GM19025 (cell line): ENCODE data around the gene RANGRF.
A peak's percentile ranks its signal among the peaks of the same experiment; 100 is the strongest.
"Not testable (repeated sequence)": the region's sequence is repeated elsewhere in the genome, so short reads cannot be mapped to it uniquely, and the experiment has no call there.

Experiments used
- ATAC-seq: cut with Tn5 transposase; IDR thresholded peaks from one replicate; pipeline ENCODE4 v1.9.1; 2021; ENCODE audit warnings: mild to moderate bottlenecking, low read depth, moderate library complexity; ENCODE audit not compliant: unreplicated experiment

Gene RANGRF, protein sequence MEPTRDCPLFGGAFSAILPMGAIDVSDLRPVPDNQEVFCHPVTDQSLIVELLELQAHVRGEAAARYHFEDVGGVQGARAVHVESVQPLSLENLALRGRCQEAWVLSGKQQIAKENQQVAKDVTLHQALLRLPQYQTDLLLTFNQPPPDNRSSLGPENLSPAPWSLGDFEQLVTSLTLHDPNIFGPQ

GRCh38 chr17:8288336-8289102 lies at the start of gene RANGRF:
RANGRF (plus strand) TSS chr17:8288670; CDS start chr17:8288789, 119 bp downstream.
- ATAC-seq = peak; percentile 80

GRCh38 chr17:8243827-8244226 lies 44.6 kb upstream of the RANGRF start:
- no peak for ATAC-seq

DNA sequence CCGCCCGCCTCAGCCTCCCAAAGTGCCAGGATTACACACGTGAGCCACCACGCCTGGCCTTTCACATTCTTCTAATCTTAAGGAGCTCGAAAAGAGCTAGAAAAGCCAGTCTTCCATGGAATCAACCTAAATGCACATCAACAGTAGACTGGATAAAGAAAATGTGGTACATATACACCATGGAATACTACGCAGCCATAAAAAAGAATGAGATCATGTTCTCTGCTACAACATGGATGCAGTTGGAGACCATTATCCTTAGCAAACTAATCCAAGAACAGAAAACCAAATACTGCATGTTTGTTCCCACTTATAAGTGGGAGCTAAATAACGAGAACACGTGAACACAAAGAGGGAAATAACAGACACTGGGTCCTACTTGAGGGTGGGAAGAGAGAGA lies 43.7 kb upstream of the RANGRF start:
- no peak for ATAC-seq

GRCh38 chr17:8248751-8249607 lies 39.5 kb upstream of the RANGRF start, which contains the start of gene PFAS:
PFAS (plus strand) TSS chr17:8249289; CDS start chr17:8253938, 4,649 bp downstream.
- peak; percentile 44 for ATAC-seq

DNA sequence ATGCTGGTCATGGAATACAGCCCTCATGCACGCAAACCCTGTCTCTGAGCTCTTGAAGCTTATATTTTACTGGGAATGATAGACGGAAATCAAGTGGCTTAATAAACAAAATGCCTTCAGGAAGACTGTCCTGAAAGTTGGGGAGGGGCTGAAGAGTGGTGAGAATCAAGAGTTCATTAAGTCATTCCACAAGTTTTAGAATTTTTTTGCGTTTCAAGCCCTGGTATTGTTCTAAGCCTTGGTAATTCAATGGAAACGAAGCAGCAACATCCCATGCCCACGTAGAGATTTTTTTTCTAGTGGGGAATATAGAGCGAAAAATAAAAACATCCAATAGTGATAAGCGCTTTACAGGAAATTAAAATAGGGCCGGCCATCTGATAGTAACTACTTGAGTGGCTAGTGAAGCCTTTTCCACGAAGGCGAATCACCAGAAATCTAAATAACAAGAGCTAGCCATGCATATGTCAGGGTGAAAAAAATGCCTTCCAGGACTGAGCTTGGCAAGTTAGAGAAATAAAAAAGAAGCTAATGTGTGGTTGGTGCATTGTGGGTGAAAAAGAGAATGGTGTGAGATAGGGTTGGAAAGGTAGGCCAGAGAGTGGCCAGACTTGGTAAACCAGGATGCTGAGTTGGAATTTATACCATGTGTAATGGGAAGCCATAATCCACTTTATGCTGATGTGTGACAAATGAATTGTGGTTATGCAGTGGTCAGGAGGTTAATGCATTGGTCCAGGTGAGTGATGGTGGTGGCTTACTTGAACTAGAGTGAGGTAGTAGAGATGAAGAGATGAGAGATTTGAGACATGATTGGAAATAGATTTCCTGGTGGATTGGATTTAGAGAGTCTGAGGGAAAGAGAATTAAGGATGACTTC lies 38.6 kb upstream of the RANGRF start:
- ATAC-seq = no peak

DNA sequence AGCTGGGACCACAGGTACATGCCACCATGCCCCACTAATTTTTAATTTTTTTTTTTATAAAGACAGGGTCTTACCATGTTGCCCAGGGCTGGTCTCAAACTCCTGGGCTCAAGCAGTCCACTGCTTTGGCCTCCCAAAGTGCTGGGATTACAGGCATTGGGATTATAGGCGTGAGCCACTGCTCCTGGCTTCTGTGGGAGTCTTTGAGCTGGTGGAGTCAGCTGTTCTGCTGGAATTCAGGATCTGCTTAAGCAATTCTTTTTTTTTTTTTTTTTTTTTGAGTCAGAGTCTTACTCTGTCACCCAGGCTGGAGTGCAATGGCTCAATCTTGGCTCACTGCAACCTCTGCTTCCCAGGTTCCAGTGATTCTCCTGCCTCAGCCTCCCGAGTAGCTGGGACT lies 37.1 kb upstream of the RANGRF start:
- ATAC-seq = not testable (repeated sequence)

DNA sequence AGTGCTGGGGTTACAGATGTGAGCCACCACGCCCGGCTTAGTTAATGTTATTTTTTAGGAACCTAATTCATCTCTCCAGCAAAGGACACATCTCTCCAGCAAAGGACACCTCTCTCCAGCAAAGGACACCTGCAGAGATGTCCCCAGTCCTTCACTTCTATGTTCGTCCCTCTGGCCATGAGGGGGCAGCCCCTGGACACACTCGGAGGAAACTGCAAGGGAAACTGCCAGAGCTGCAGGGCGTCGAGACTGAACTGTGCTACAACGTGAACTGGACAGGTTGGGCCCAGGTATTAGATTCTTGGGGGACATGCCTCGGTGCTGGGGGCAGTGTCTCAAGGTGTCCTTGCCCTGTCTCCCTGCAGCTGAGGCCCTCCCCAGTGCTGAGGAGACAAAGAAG lies 34.7 kb upstream of the RANGRF start:
- no peak for ATAC-seq

GRCh38 chr17:8254881-8255280 lies 33.6 kb upstream of the RANGRF start:
- ATAC-seq = no peak

DNA sequence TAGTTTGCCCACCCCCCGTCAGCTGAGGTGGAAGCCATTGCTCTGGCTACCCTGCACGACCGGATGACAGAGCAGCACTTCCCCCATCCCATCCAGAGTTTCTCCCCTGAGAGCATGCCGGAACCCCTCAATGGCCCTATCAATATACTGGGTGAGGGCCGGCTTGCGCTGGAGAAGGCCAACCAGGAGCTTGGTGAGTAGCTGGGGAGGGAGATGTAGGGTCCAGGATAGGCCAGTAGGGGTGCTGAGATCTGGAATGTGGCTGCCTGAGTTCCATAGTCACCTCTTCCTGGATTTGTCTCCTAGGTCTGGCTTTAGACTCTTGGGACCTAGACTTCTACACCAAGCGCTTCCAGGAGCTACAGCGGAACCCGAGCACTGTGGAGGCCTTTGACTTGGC lies 33.0 kb upstream of the RANGRF start:
- ATAC-seq = no peak

GRCh38 chr17:8256291-8256690 lies 32.2 kb upstream of the RANGRF start:
- ATAC-seq = no peak

DNA sequence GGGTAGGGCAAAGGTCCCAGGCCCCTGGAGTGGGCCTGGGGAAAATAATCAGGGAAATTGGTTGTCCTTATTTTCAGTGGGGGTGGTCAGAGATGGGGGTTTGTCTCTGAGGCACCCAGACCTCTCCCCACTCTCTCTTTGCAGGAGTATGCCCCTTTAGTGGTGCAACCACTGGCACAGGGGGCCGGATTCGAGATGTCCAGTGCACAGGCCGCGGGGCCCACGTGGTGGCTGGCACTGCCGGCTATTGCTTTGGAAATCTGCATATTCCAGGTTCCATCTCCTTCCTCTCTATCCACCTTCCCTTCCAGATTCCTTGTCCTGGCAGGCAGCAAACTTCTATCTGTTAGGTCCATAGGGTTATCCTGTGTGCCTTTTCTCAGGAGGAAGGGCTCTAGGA lies 31.8 kb upstream of the RANGRF start:
- no peak for ATAC-seq

DNA sequence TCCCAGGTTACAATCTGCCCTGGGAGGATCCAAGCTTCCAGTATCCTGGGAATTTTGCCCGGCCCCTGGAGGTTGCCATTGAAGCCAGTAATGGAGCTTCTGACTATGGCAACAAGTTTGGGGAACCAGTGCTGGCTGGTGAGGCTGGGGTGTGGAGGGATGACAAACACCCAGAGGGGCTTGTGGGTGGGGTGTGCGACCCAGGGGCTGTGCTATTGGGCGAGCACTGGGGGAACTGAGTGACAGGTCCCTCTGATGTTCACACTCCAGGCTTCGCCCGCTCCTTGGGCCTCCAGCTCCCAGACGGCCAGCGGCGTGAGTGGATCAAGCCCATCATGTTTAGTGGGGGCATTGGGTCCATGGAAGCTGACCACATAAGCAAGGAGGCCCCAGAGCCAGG lies 30.7 kb upstream of the RANGRF start:
- no peak for ATAC-seq

- no peak for ATAC-seq
Measured at GRCh38 chr17:8264320-8264719, 24.1 kb upstream of the RANGRF start.

DNA sequence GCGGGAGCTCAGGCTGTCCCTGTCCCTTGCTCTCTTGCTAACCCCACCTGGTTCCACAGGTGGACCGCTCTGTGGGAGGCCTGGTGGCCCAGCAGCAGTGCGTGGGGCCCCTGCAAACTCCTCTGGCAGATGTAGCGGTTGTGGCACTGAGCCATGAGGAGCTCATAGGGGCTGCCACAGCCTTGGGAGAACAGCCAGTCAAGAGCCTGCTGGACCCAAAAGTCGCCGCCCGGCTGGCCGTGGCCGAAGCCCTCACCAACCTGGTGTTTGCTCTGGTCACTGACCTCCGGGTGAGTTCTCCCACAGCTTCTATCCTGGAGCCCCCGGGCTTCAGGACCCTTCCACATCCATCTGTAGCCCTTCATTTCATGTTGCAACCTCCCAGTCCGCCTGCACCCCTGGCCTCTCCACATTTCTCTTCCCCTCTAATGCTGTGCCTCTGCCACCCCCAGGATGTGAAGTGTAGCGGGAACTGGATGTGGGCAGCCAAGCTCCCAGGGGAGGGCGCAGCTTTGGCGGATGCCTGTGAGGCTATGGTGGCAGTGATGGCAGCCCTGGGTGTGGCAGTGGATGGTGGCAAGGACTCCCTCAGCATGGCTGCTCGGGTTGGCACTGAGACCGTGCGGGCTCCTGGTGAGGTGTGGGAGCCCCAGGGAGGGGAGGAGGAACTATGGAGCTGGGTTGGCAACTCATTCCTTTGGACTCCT lies 23.5 kb upstream of the RANGRF start:
- no peak for ATAC-seq

DNA sequence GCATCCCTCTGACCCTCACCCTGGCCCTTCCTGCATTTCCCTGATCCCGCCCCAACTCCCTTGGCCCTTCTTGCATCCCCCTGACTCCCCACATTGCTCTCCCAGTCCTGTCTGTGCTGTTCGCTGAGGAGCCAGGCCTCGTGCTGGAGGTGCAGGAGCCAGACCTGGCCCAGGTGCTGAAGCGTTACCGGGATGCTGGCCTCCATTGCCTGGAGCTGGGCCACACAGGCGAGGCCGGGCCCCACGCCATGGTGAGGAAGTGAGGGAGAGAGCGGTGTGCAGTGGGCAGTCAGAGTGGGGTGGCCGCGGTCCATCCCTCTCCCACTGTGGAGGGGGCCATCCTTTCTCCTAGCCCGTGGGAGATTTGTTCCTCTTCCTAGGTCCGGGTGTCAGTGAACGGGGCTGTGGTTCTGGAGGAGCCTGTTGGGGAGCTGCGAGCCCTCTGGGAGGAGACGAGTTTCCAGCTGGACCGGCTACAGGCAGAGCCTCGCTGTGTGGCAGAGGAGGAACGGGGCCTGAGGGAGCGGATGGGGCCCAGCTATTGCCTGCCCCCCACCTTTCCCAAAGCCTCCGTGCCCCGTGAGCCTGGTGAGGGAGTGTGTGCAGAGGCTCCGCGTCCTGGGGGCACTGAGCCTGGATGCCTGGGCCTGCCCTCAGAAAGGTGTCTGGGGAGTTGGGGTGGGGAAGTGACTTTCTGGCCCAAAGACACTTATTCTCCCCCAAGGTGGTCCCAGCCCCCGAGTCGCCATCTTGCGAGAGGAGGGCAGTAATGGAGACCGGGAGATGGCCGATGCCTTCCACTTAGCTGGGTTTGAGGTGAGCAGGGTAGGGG lies 21.6 kb upstream of the RANGRF start:
- ATAC-seq = no peak

DNA sequence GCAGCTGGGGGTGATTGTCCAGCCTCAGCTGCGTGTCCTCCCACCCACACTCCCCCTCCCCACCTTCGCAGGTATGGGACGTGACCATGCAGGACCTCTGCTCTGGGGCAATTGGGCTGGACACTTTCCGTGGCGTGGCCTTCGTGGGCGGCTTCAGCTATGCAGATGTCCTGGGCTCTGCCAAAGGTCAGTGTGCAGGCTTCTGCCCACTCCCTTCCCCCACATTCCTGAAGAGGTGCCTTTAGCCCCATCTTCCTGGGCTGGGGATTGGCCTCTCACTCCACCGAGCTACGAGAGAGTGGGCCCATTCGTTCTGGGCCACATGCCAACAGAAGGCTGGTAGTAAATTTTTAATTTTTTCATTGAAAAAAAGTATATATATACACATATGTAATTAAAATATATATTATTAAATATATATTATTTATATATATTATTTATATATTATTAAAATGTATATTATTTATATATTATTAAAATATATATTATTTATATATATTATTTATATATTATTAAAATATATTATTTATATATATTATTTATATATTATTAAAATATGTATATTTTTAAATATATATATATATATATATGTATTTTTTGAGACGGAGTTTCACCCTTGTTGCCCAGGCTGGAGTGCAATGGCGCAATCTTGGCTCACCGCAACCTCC lies 20.9 kb upstream of the RANGRF start:
- no peak for ATAC-seq

- no peak for ATAC-seq
Measured at GRCh38 chr17:8268550-8269298, 19.7 kb upstream of the RANGRF start.

- ATAC-seq = no peak
Measured at GRCh38 chr17:8272421-8272820, 16.0 kb upstream of the RANGRF start.
